ENCODE data around the gene GALNT10. TPM values are rescaled to one million over a fixed set of nuclear protein-coding genes. Genes with fewer than 3 reads are reported as not detected.

Gene GALNT10
- total and polyA plus RNA-seq, 2 of the 8 experiments (the other 6 are each of a cell fraction or from before 2014, with no cell fraction given): 4.6 to 15.5 TPM

GRCh38 chr5:154317916-154318315 lies 127.4 kb downstream of the GALNT10 start:
- H3K9ac ChIP-seq (replicated peaks in 1 of 4; ENCODE audit: extremely low read depth in 1 of 4, low read depth in 3 of 4, low read length in 3 of 4): no peak overlapping the region
- H2BK20ac ChIP-seq (ENCODE audit: low read length): no peak overlapping the region
- H3K4me3 ChIP-seq (ENCODE audit: extremely low read depth in 1 of 4, insufficient read depth in 2 of 4, low read depth in 3 of 4, low read length in 4 of 4): no peak overlapping the region
- 86% methylated on average over 3 of the region's 3 CpGs; no CpG with 5 or more reads in 1 of the 2 experiments for WGBS, 2 experiments (ENCODE audit: extremely low coverage in 1 of 2, insufficient coverage in 1 of 2, insufficient read length in 1 of 2, insufficient replicate concordance in 2 of 2, low coverage in 1 of 2, low lambda C conversion rate in 2 of 2, missing lambda C conversion rate in 1 of 2)
- DNase-seq (ENCODE audit: low read depth in 1 of 2, low spot score in 2 of 2): no peak
- H2AFZ ChIP-seq (ENCODE audit: low read length): no peak overlapping the region
- no peak overlapping the region for H3K27ac ChIP-seq (ENCODE audit: low read depth, low read length)
- TF ChIP-seq SAP30 (IDR thresholded peaks at IDR 0.05; ENCODE audit: insufficient read depth, insufficient replicate concordance, low read length) (no peak), YY1 (IDR thresholded peaks at IDR 0.05; ENCODE audit: low read depth, low read length) (no peak), CBX8 (IDR thresholded peaks at IDR 0.05; ENCODE audit: borderline replicate concordance, low read depth, low read length) (no peak), USF2 (IDR thresholded peaks at IDR 0.05; ENCODE audit: low read length) (no peak), BCL11A (IDR thresholded peaks at IDR 0.05; ENCODE audit: low read depth in 2 of 2, low read length in 2 of 2) (no peak), GTF2F1 (IDR thresholded peaks at IDR 0.05; ENCODE audit: borderline replicate concordance, low read depth, low read length) (no peak)
- no peaks in the 10 kb centered on the region for H3K79me2 ChIP-seq (ENCODE audit: control insufficient read depth in 1 of 2, insufficient read depth in 2 of 2, low read length in 2 of 2)
- no peak overlapping the region for H2AK5ac ChIP-seq (ENCODE audit: low read depth, low read length)
- no peak overlapping the region for H2BK12ac ChIP-seq (ENCODE audit: low read depth, low read length)
- H3K79me1 ChIP-seq (ENCODE audit: low read depth, low read length): no peaks in the 10 kb centered on the region
- no peak overlapping the region for H3K4ac ChIP-seq (replicated peaks; ENCODE audit: insufficient read length, low read depth, low read length)
- H3K56ac ChIP-seq (replicated peaks; ENCODE audit: insufficient read length, low read depth, low read length): no peak overlapping the region
- no peaks in the 10 kb centered on the region for H3K9me3 ChIP-seq (ENCODE audit: insufficient read depth in 2 of 2, low read depth in 1 of 2, low read length in 1 of 2)
- no peaks in the 10 kb centered on the region for H3K36me3 ChIP-seq (ENCODE audit: control insufficient read depth in 2 of 4, insufficient read depth in 4 of 4, low read length in 3 of 4)
- CTCF ChIA-PET (ENCODE audit: partially characterized antibody): interaction anchor here (0.8 to 1.5 kb wide), 4 partner anchors 10 to 132 kb away, joined by 3 to 4 read pairs (median 3); no protein-coding TSS in a partner anchor
- H3K4me1 ChIP-seq (replicated peaks in 1 of 4; ENCODE audit: control insufficient read depth in 3 of 4, insufficient read depth in 4 of 4, low read length in 3 of 4): no peaks in the 10 kb centered on the region; a peak in 1 of 7 replicates
- no peak overlapping the region for H3K23ac ChIP-seq (ENCODE audit: insufficient read length)
- no peak overlapping the region for H4K5ac ChIP-seq (ENCODE audit: insufficient read length, low read depth, low read length)
- no peak overlapping the region for H3K18ac ChIP-seq (ENCODE audit: extremely low read depth, low read length)
- FAIRE-seq: no peak
- POLR2A ChIA-PET (ENCODE audit: partially characterized antibody): no interaction called here
- no peak overlapping the region for H2BK5ac ChIP-seq (ENCODE audit: low read depth, low read length)
- H2BK120ac ChIP-seq (replicated peaks; ENCODE audit: low read depth, low read length): no peak overlapping the region
- no peaks in the 10 kb centered on the region for H3K23me2 ChIP-seq (ENCODE audit: low read depth, low read length)
- no peaks in the 10 kb centered on the region for H3K27me3 ChIP-seq (replicated peaks in 1 of 4; ENCODE audit: control insufficient read depth in 3 of 4, extremely low read depth in 1 of 4, insufficient read depth in 3 of 4, low read length in 3 of 4)
- no peak overlapping the region for H3K4me2 ChIP-seq (ENCODE audit: insufficient read depth in 1 of 2, low read depth in 2 of 2, low read length in 2 of 2)
- H2BK15ac ChIP-seq (ENCODE audit: low read length): no peak overlapping the region
- H3K14ac ChIP-seq (ENCODE audit: insufficient read length): no peak overlapping the region
- H4K8ac ChIP-seq (ENCODE audit: extremely low read depth, insufficient read depth, low read length): no peak overlapping the region
- H4K20me1 ChIP-seq (replicated peaks in 1 of 2; ENCODE audit: control insufficient read depth in 1 of 2, insufficient read depth in 2 of 2, low read length in 2 of 2): no peaks in the 10 kb centered on the region
- H4K91ac ChIP-seq (replicated peaks; ENCODE audit: insufficient read length, low read length): no peak overlapping the region
